HG03460 (cell line): ENCODE data around the gene NLGN1.

Source experiments
- ATAC-seq: cut with Tn5 transposase; IDR thresholded peaks from one replicate; pipeline ENCODE4 v1.9.1; 2021; ENCODE audit not compliant: unreplicated experiment

The NLGN1 gene

GRCh38 chr3:173630849-173631248 lies 233.3 kb downstream of the NLGN1 start:
- ATAC-seq: no peak

GRCh38 chr3:173632945-173633344 lies 235.4 kb downstream of the NLGN1 start:
- no peak for ATAC-seq

GRCh38 chr3:173635826-173636225 lies 238.3 kb downstream of the NLGN1 start:
- no peak for ATAC-seq

GRCh38 chr3:173639098-173639497 lies 241.6 kb downstream of the NLGN1 start:
- ATAC-seq: no peak

GRCh38 chr3:173641696-173642095 lies 244.2 kb downstream of the NLGN1 start:
- ATAC-seq: no peak

- no peak for ATAC-seq
These were observed 246.8 kb downstream of the NLGN1 start for GRCh38 chr3:173644086-173645082.

GRCh38 chr3:173650596-173650995 lies 253.1 kb downstream of the NLGN1 start:
- ATAC-seq: no peak

GRCh38 chr3:173652093-173652492 lies 254.5 kb downstream of the NLGN1 start:
- no peak for ATAC-seq

- ATAC-seq: no peak
These were observed 256.2 kb downstream of the NLGN1 start for GRCh38 chr3:173653781-173654180.

- ATAC-seq: no peak
These were observed 262.4 kb downstream of the NLGN1 start for GRCh38 chr3:173659972-173660371.

- no peak for ATAC-seq
These were observed 263.2 kb downstream of the NLGN1 start for GRCh38 chr3:173660645-173661299.

- ATAC-seq: no peak
These were observed 266.2 kb downstream of the NLGN1 start for GRCh38 chr3:173663696-173664111.

- no peak for ATAC-seq
These were observed 278.6 kb downstream of the NLGN1 start for GRCh38 chr3:173676094-173676493.

GRCh38 chr3:173681188-173681678 lies 283.7 kb downstream of the NLGN1 start:
- no peak for ATAC-seq

GRCh38 chr3:173685456-173685855 lies 287.9 kb downstream of the NLGN1 start:
- ATAC-seq: no peak

- ATAC-seq: no peak
These were observed 290.8 kb downstream of the NLGN1 start for GRCh38 chr3:173688216-173688842.

- no peak for ATAC-seq
These were observed 293.1 kb downstream of the NLGN1 start for GRCh38 chr3:173690542-173691180.

GRCh38 chr3:173699353-173699752 lies 301.8 kb downstream of the NLGN1 start:
- no peak for ATAC-seq

- no peak for ATAC-seq
These were observed 302.8 kb downstream of the NLGN1 start for GRCh38 chr3:173700336-173700735.

GRCh38 chr3:173702561-173702960 lies 305.0 kb downstream of the NLGN1 start:
- no peak for ATAC-seq

GRCh38 chr3:173703771-173704170 lies 306.2 kb downstream of the NLGN1 start:
- ATAC-seq: no peak
